HG03521 (cell line): ENCODE data around the gene EXT2.

Experiments used
- ATAC-seq: cut with Tn5 transposase; IDR thresholded peaks from one replicate; pipeline ENCODE4 v1.9.1; 2021; ENCODE audit warnings: mild to moderate bottlenecking, moderate library complexity; ENCODE audit not compliant: unreplicated experiment

Gene EXT2

GRCh38 chr11:44083906-44084305, 11.6 kb upstream of the EXT2 start:
- no peak for ATAC-seq

- no peak for ATAC-seq
Observed at GRCh38 chr11:44085330-44085729, 10.1 kb upstream of the EXT2 start.

- no peak for ATAC-seq
Observed at GRCh38 chr11:44088377-44088776, 7.1 kb upstream of the EXT2 start.

- ATAC-seq: no peak
Observed at GRCh38 chr11:44088871-44089270, 6.6 kb upstream of the EXT2 start.

- ATAC-seq: no peak
Observed at GRCh38 chr11:44090539-44090938, 4.9 kb upstream of the EXT2 start.

- no peak for ATAC-seq
Observed at GRCh38 chr11:44094260-44094868, 1.1 kb upstream of the EXT2 start.

- no peak for ATAC-seq
Observed at GRCh38 chr11:44096360-44097185, 1.1 kb downstream of the EXT2 start.

GRCh38 chr11:44097821-44098220, 2.3 kb downstream of the EXT2 start:
- ATAC-seq: no peak

GRCh38 chr11:44101098-44101497, 5.6 kb downstream of the EXT2 start:
- ATAC-seq: no peak

- ATAC-seq: no peak
Observed at GRCh38 chr11:44104481-44105294, 9.2 kb downstream of the EXT2 start.

- ATAC-seq: no peak
Observed at GRCh38 chr11:44108260-44108659, 12.8 kb downstream of the EXT2 start.

GRCh38 chr11:44110231-44110679, 14.8 kb downstream of the EXT2 start:
- peak; percentile 95 for ATAC-seq

GRCh38 chr11:44112091-44112821, 16.8 kb downstream of the EXT2 start:
- no peak for ATAC-seq

GRCh38 chr11:44113018-44113417, 17.5 kb downstream of the EXT2 start:
- no peak for ATAC-seq

- ATAC-seq: no peak
Observed at GRCh38 chr11:44113572-44113971, 18.1 kb downstream of the EXT2 start.

GRCh38 chr11:44116234-44116830, 20.9 kb downstream of the EXT2 start:
- no peak for ATAC-seq

GRCh38 chr11:44120169-44120568, 24.7 kb downstream of the EXT2 start:
- no peak for ATAC-seq

GRCh38 chr11:44125598-44125997, 30.1 kb downstream of the EXT2 start:
- no peak for ATAC-seq

- ATAC-seq: no peak
Observed at GRCh38 chr11:44126304-44126703, 30.8 kb downstream of the EXT2 start.

GRCh38 chr11:44127130-44127529, 31.7 kb downstream of the EXT2 start:
- ATAC-seq: no peak

- ATAC-seq: no peak
Observed at GRCh38 chr11:44128729-44129128, 33.3 kb downstream of the EXT2 start.
